ENCODE measurements around the gene SOX18. TPM values are rescaled to one million over a fixed set of nuclear protein-coding genes. Genes with fewer than 3 reads are reported as not detected.
A peak's percentile ranks its signal among the peaks of the same experiment; 100 is the strongest.

SOX18 gene
- total RNA-seq, 2 donors from 2014 or later = 0.46 to 0.72 TPM

- Mint-ChIP-seq H3K9me3 (no peaks in the 10 kb centered on the region), H3K4me3 (peak overlapping the region; percentile 61 to 63), H3K36me3 (ENCODE audit: insufficient read depth in 2 of 2) (no peaks in the 10 kb centered on the region), H3K27ac (no peak overlapping the region), H3K27me3 (ENCODE audit: low read depth) (peaks cover 3% of the 10 kb centered on the region), H3K4me1 (ENCODE audit: low read depth) (peaks cover 32% of the 10 kb centered on the region)
- no peak for DNase-seq
- no peak for ATAC-seq (replicated peaks in 1 of 2)
Observed at GRCh38 chr20:64058536-64058935, 9.1 kb upstream of the SOX18 start.

- Mint-ChIP-seq H3K27ac (no peak overlapping the region), H3K4me3 (peak overlapping the region; percentile 65 to 68), H3K4me1 (ENCODE audit: low read depth) (peaks cover 31% of the 10 kb centered on the region)
Observed at GRCh38 chr20:64057628-64058498, 8.4 kb upstream of the SOX18 start.

GRCh38 chr20:64056889-64057627 lies 7.6 kb upstream of the SOX18 start:
- Mint-ChIP-seq H3K27ac (no peak overlapping the region), H3K4me3 (peak overlapping the region; percentile 65 to 68), H3K27me3 (ENCODE audit: low read depth) (peaks cover 9% of the 10 kb centered on the region), H3K4me1 (ENCODE audit: low read depth) (peaks cover 26% of the 10 kb centered on the region), H3K9me3 (no peaks in the 10 kb centered on the region), H3K36me3 (ENCODE audit: insufficient read depth in 2 of 2) (no peaks in the 10 kb centered on the region)
- no peak for DNase-seq
- ATAC-seq (replicated peaks in 1 of 2) = peak; percentile 35 to 51

More at GRCh38 chr20:64057628-64058498, 8.4 kb upstream of the SOX18 start:
- H3K9me3 Mint-ChIP-seq = no peaks in the 10 kb centered on the region
- peaks cover 9% of the 10 kb centered on the region for H3K27me3 Mint-ChIP-seq (ENCODE audit: low read depth)
- ATAC-seq (replicated peaks in 1 of 2) (peak; percentile 78 to 83), DNase-seq (peak; percentile 87 to 89)
- H3K36me3 Mint-ChIP-seq (ENCODE audit: insufficient read depth in 2 of 2) = no peaks in the 10 kb centered on the region

- Mint-ChIP-seq H3K4me1 (ENCODE audit: low read depth) (peaks cover 23% of the 10 kb centered on the region), H3K4me3 (no peak overlapping the region), H3K9me3 (no peaks in the 10 kb centered on the region), H3K27ac (no peak overlapping the region), H3K36me3 (ENCODE audit: insufficient read depth in 2 of 2) (no peaks in the 10 kb centered on the region), H3K27me3 (ENCODE audit: low read depth) (peaks cover 9% of the 10 kb centered on the region)
- ATAC-seq (replicated peaks in 1 of 2) (no peak), DNase-seq (no peak)
Observed at GRCh38 chr20:64056639-64056888, 7.1 kb upstream of the SOX18 start.

GRCh38 chr20:64055893-64056638 lies 6.6 kb upstream of the SOX18 start:
- Mint-ChIP-seq H3K4me3 (no peak overlapping the region), H3K4me1 (ENCODE audit: low read depth) (peaks cover 23% of the 10 kb centered on the region), H3K27ac (no peak overlapping the region), H3K36me3 (ENCODE audit: insufficient read depth in 2 of 2) (no peaks in the 10 kb centered on the region), H3K9me3 (no peaks in the 10 kb centered on the region), H3K27me3 (ENCODE audit: low read depth) (peaks cover 14% of the 10 kb centered on the region)
- DNase-seq (no peak), ATAC-seq (replicated peaks in 1 of 2) (no peak)

- Mint-ChIP-seq H3K36me3 (ENCODE audit: insufficient read depth in 2 of 2) (no peaks in the 10 kb centered on the region), H3K4me1 (ENCODE audit: low read depth) (peaks cover 23% of the 10 kb centered on the region), H3K27ac (no peak overlapping the region), H3K27me3 (ENCODE audit: low read depth) (peaks cover 20% of the 10 kb centered on the region), H3K9me3 (no peaks in the 10 kb centered on the region), H3K4me3 (no peak overlapping the region)
- no peak for DNase-seq
- no peak for ATAC-seq (replicated peaks in 1 of 2)
Observed at GRCh38 chr20:64055396-64055892, 6.0 kb upstream of the SOX18 start.

GRCh38 chr20:64053841-64054661 lies 4.6 kb upstream of the SOX18 start:
- Mint-ChIP-seq H3K9me3 (no peaks in the 10 kb centered on the region), H3K4me3 (no peak overlapping the region), H3K27me3 (ENCODE audit: low read depth) (peaks cover 21% of the 10 kb centered on the region), H3K4me1 (ENCODE audit: low read depth) (peaks cover 17% of the 10 kb centered on the region), H3K27ac (peak overlapping the region; percentile 29), H3K36me3 (ENCODE audit: insufficient read depth in 2 of 2) (no peaks in the 10 kb centered on the region)
- ATAC-seq (replicated peaks in 1 of 2) (no peak), DNase-seq (no peak)

- Mint-ChIP-seq H3K27me3 (ENCODE audit: low read depth) (peaks cover 21% of the 10 kb centered on the region), H3K4me3 (no peak overlapping the region), H3K9me3 (no peaks in the 10 kb centered on the region), H3K4me1 (ENCODE audit: low read depth) (peaks cover 12% of the 10 kb centered on the region), H3K36me3 (ENCODE audit: insufficient read depth in 2 of 2) (no peaks in the 10 kb centered on the region), H3K27ac (no peak overlapping the region)
- no peak for ATAC-seq (replicated peaks in 1 of 2)
- DNase-seq = no peak
Observed at GRCh38 chr20:64052987-64053840, 3.8 kb upstream of the SOX18 start.

GRCh38 chr20:64052326-64052722 lies 2.9 kb upstream of the SOX18 start:
- Mint-ChIP-seq H3K9me3 (no peaks in the 10 kb centered on the region), H3K4me1 (ENCODE audit: low read depth) (peaks cover 3% of the 10 kb centered on the region), H3K4me3 (no peak overlapping the region), H3K36me3 (ENCODE audit: insufficient read depth in 2 of 2) (no peaks in the 10 kb centered on the region), H3K27ac (no peak overlapping the region), H3K27me3 (ENCODE audit: low read depth) (peaks cover 23% of the 10 kb centered on the region)
- no peak for ATAC-seq (replicated peaks in 1 of 2)
- no peak for DNase-seq

- Mint-ChIP-seq H3K36me3 (ENCODE audit: insufficient read depth in 2 of 2) (no peaks in the 10 kb centered on the region), H3K9me3 (no peaks in the 10 kb centered on the region), H3K4me1 (ENCODE audit: low read depth) (peaks cover under 1% of the 10 kb centered on the region), H3K27ac (no peak overlapping the region), H3K4me3 (no peak overlapping the region), H3K27me3 (ENCODE audit: low read depth) (peaks cover 29% of the 10 kb centered on the region)
- no peak for DNase-seq
- ATAC-seq (replicated peaks in 1 of 2) = no peak
Observed at GRCh38 chr20:64051561-64052325, 2.3 kb upstream of the SOX18 start.

GRCh38 chr20:64051033-64051452 lies 1.6 kb upstream of the SOX18 start:
- DNase-seq (no peak), ATAC-seq (replicated peaks in 1 of 2) (no peak)
- Mint-ChIP-seq H3K27ac (no peak overlapping the region), H3K9me3 (no peaks in the 10 kb centered on the region), H3K36me3 (ENCODE audit: insufficient read depth in 2 of 2) (no peaks in the 10 kb centered on the region), H3K4me1 (ENCODE audit: low read depth) (peaks cover 4% of the 10 kb centered on the region), H3K4me3 (no peak overlapping the region), H3K27me3 (ENCODE audit: low read depth) (peaks cover 36% of the 10 kb centered on the region)
